Mesendoderm (in vitro differentiated cells): ENCODE results near the gene PDE4D.

ENCODE experiments used
- DNase-seq: peaks from one replicate; pipeline ENCODE4 v3.0.0; 2013
- H2AK5ac ChIP-seq: 2 replicates; pipeline ENCODE4 v1.6.1; 2013; ENCODE audit warnings: low read length, inconsistent platforms
- H2BK120ac ChIP-seq: 2 replicates; pipeline ENCODE4 v1.6.1; 2013; ENCODE audit warnings: low read depth, mild to moderate bottlenecking, low read length, moderate library complexity, mixed read lengths
- H2BK15ac ChIP-seq: replicated peaks from 2 replicates; pipeline ENCODE4 v1.6.1; 2013; ENCODE audit warnings: low read depth, mild to moderate bottlenecking, moderate library complexity
- H2BK5ac ChIP-seq: 2 replicates; pipeline ENCODE4 v1.6.1; 2013; ENCODE audit warnings: low read length, inconsistent platforms
- H3K18ac ChIP-seq: 2 replicates; pipeline ENCODE4 v1.6.1; 2013; ENCODE audit warnings: mild to moderate bottlenecking, low read length, mixed read lengths
- H3K23ac ChIP-seq: one replicate; pipeline ENCODE4 v1.6.1; 2013; ENCODE audit warnings: low read length
- H3K27ac ChIP-seq: 2 replicates; pipeline ENCODE4 v1.5.1; 2013; ENCODE audit warnings: low read depth, mild to moderate bottlenecking, inconsistent platforms, low read length, moderate library complexity
- H3K27me3 ChIP-seq: 2 replicates; pipeline ENCODE4 v1.6.1; 2013; ENCODE audit warnings: low read length, control low read depth, mild to moderate bottlenecking, inconsistent platforms; ENCODE audit not compliant: insufficient read depth, poor library complexity
- H3K36me3 ChIP-seq: 2 replicates; pipeline ENCODE4 v1.6.1; 2013; ENCODE audit warnings: low read length, inconsistent platforms; ENCODE audit not compliant: control insufficient read depth, insufficient read depth
- H3K4ac ChIP-seq: one replicate; pipeline ENCODE4 v1.6.1; 2013; ENCODE audit warnings: low read depth, mild to moderate bottlenecking, low read length, moderate library complexity
- H3K4me1 ChIP-seq: 2 replicates; pipeline ENCODE4 v1.6.1; 2013; ENCODE audit warnings: low read depth, low read length, inconsistent platforms; ENCODE audit not compliant: control insufficient read depth
- H3K4me2 ChIP-seq: 2 replicates; pipeline ENCODE4 v1.6.1; 2013; ENCODE audit warnings: low read length
- H3K4me3 ChIP-seq: 2 replicates; pipeline ENCODE4 v1.5.1; 2013; ENCODE audit warnings: mild to moderate bottlenecking, low read length
- H3K56ac ChIP-seq: one replicate; pipeline ENCODE4 v1.6.1; 2013; ENCODE audit warnings: low read length
- H3K79me1 ChIP-seq: 2 replicates; pipeline ENCODE4 v1.6.1; 2013; ENCODE audit warnings: low read length, inconsistent platforms
- H3K79me2 ChIP-seq: 2 replicates; pipeline ENCODE4 v1.6.1; 2013; ENCODE audit warnings: mild to moderate bottlenecking, low read length; ENCODE audit not compliant: control insufficient read depth, insufficient read depth
- H3K9ac ChIP-seq: 2 replicates; pipeline ENCODE4 v1.6.1; 2013; ENCODE audit warnings: low read length, inconsistent platforms
- H4K5ac ChIP-seq: one replicate; pipeline ENCODE4 v1.6.1; 2013; ENCODE audit warnings: low read length
- H4K8ac ChIP-seq: one replicate; pipeline ENCODE4 v1.6.1; 2013; ENCODE audit warnings: low read depth, mild to moderate bottlenecking, control low read depth, low read length, moderate library complexity
- WGBS: extraction: QIAGEN DNeasy Blood & Tissue Kit; methylation state at CpG from one replicate; pipeline ENCODE4 v1.1.7; 2013; ENCODE audit warnings: low lambda C conversion rate, missing lambda C conversion rate; ENCODE audit not compliant: insufficient coverage; ENCODE audit errors: extremely low coverage; 5-methylcytosine and 5-hydroxymethylcytosine counted together

Gene PDE4D

GRCh38 chr5:59569158-59569557 is 324.4 kb downstream of the PDE4D start:
- no peaks in the 10 kb centered on the region for H3K79me1 ChIP-seq
- H2BK15ac ChIP-seq = no peak overlapping the region
- no peak overlapping the region for H3K56ac ChIP-seq
- H3K18ac ChIP-seq = no peak overlapping the region
- H3K4me2 ChIP-seq = no peak overlapping the region
- 100% methylated on average over 1 of the region's 4 CpGs for WGBS
- peak overlapping the region; percentile 91 for H3K4ac ChIP-seq
- no peak overlapping the region for H4K5ac ChIP-seq
- no peaks in the 10 kb centered on the region for H3K79me2 ChIP-seq
- no peak for DNase-seq
- H3K27ac ChIP-seq = peak overlapping the region; percentile 85
- H2BK120ac ChIP-seq = peak overlapping the region; percentile 75
- H3K27me3 ChIP-seq = no peaks in the 10 kb centered on the region
- H3K9ac ChIP-seq = no peak overlapping the region
- H2BK5ac ChIP-seq = peak overlapping the region; percentile 77
- no peaks in the 10 kb centered on the region for H3K36me3 ChIP-seq
- H3K23ac ChIP-seq = no peak overlapping the region
- H3K4me1 ChIP-seq = peaks cover 4% of the 10 kb centered on the region
- no peak overlapping the region for H4K8ac ChIP-seq
- H3K4me3 ChIP-seq = no peak overlapping the region
- H2AK5ac ChIP-seq = no peak overlapping the region

- no peak overlapping the region for H3K56ac ChIP-seq
- WGBS = no CpG with 5 or more reads among the region's 2 CpGs
- H3K4me2 ChIP-seq = no peak overlapping the region
- H3K4me3 ChIP-seq = no peak overlapping the region
- no peak overlapping the region for H4K8ac ChIP-seq
- DNase-seq = no peak
- no peak overlapping the region for H2BK15ac ChIP-seq
- no peaks in the 10 kb centered on the region for H3K27me3 ChIP-seq
- H3K27ac ChIP-seq = no peak overlapping the region
- H3K9ac ChIP-seq = no peak overlapping the region
- no peaks in the 10 kb centered on the region for H3K79me1 ChIP-seq
- no peak overlapping the region for H3K23ac ChIP-seq
- H2AK5ac ChIP-seq = no peak overlapping the region
- no peak overlapping the region for H2BK120ac ChIP-seq
- H3K36me3 ChIP-seq = no peaks in the 10 kb centered on the region
- H4K5ac ChIP-seq = no peak overlapping the region
- no peak overlapping the region for H3K4ac ChIP-seq
- H3K18ac ChIP-seq = no peak overlapping the region
- peaks cover 12% of the 10 kb centered on the region for H3K4me1 ChIP-seq
- H2BK5ac ChIP-seq = no peak overlapping the region
- no peaks in the 10 kb centered on the region for H3K79me2 ChIP-seq
Observed at GRCh38 chr5:59568161-59568560, 325.4 kb downstream of the PDE4D start.

GRCh38 chr5:59565551-59565950 is 328.0 kb downstream of the PDE4D start:
- DNase-seq = no peak
- Histone ChIP-seq H2BK5ac (peak overlapping the region; percentile 47), H3K79me2 (no peaks in the 10 kb centered on the region), H3K9ac (no peak overlapping the region), H3K79me1 (no peaks in the 10 kb centered on the region), H2BK120ac (no peak overlapping the region), H4K8ac (no peak overlapping the region), H3K27ac (no peak overlapping the region), H3K36me3 (no peaks in the 10 kb centered on the region), H3K4me3 (no peak overlapping the region), H3K56ac (peak overlapping the region; percentile 49), H3K23ac (no peak overlapping the region), H3K4ac (no peak overlapping the region), H2BK15ac (no peak overlapping the region), H3K4me2 (no peak overlapping the region), H2AK5ac (peak overlapping the region; percentile 91), H3K4me1 (peaks cover 12% of the 10 kb centered on the region), H3K27me3 (no peaks in the 10 kb centered on the region), H3K18ac (peak overlapping the region; percentile 63), H4K5ac (no peak overlapping the region)
- WGBS = no CpG with 5 or more reads among the region's 2 CpGs

GRCh38 chr5:59564895-59565294 is 328.6 kb downstream of the PDE4D start:
- Histone ChIP-seq H3K18ac (peak overlapping the region; percentile 63), H2BK120ac (peak overlapping the region; percentile 93), H2BK15ac (peak overlapping the region; percentile 25), H3K79me1 (no peaks in the 10 kb centered on the region), H2AK5ac (peak overlapping the region; percentile 80), H3K79me2 (no peaks in the 10 kb centered on the region), H3K56ac (peak overlapping the region; percentile 47), H3K36me3 (no peaks in the 10 kb centered on the region), H3K4me1 (peaks cover 12% of the 10 kb centered on the region), H3K4me3 (no peak overlapping the region), H3K27me3 (no peaks in the 10 kb centered on the region), H3K9ac (no peak overlapping the region), H3K23ac (no peak overlapping the region), H4K5ac (no peak overlapping the region), H3K4ac (peak overlapping the region; percentile 28), H3K27ac (peak overlapping the region; percentile 98), H3K4me2 (no peak overlapping the region), H4K8ac (no peak overlapping the region), H2BK5ac (peak overlapping the region; percentile 70)
- DNase-seq = no peak
- no CpG with 5 or more reads among the region's 1 CpG for WGBS

GRCh38 chr5:59562756-59563389 is 330.7 kb downstream of the PDE4D start:
- Histone ChIP-seq H2BK120ac (peak overlapping the region; percentile 73), H4K8ac (no peak overlapping the region), H3K79me2 (no peaks in the 10 kb centered on the region), H3K4ac (no peak overlapping the region), H2AK5ac (no peak overlapping the region), H3K27me3 (no peaks in the 10 kb centered on the region), H3K18ac (peak overlapping the region; percentile 16), H4K5ac (no peak overlapping the region), H3K56ac (no peak overlapping the region), H3K4me3 (no peak overlapping the region), H3K27ac (peak overlapping the region; percentile 98), H3K9ac (no peak overlapping the region), H3K79me1 (no peaks in the 10 kb centered on the region), H3K4me1 (peaks cover 8% of the 10 kb centered on the region), H2BK15ac (no peak overlapping the region), H3K36me3 (no peaks in the 10 kb centered on the region), H3K23ac (no peak overlapping the region), H2BK5ac (peak overlapping the region; percentile 98), H3K4me2 (no peak overlapping the region)
- no CpG with 5 or more reads among the region's 3 CpGs for WGBS
- peak; percentile 99 for DNase-seq

- peak; percentile 45 for DNase-seq
- Histone ChIP-seq H4K8ac (no peak overlapping the region), H2BK15ac (peak overlapping the region; percentile 98), H3K79me1 (no peaks in the 10 kb centered on the region), H3K4me1 (peaks cover 8% of the 10 kb centered on the region), H3K4me3 (no peak overlapping the region), H3K79me2 (no peaks in the 10 kb centered on the region), H3K9ac (no peak overlapping the region), H3K27ac (peak overlapping the region; percentile 86), H3K4ac (peak overlapping the region; percentile 96), H3K4me2 (no peak overlapping the region), H3K56ac (peak overlapping the region; percentile 8), H2AK5ac (peak overlapping the region; percentile 15), H3K27me3 (no peaks in the 10 kb centered on the region), H4K5ac (no peak overlapping the region), H2BK120ac (peak overlapping the region; percentile 82), H3K23ac (no peak overlapping the region), H3K18ac (peak overlapping the region; percentile 99), H2BK5ac (peak overlapping the region; percentile 77), H3K36me3 (no peaks in the 10 kb centered on the region)
- no CpG with 5 or more reads among the region's 2 CpGs for WGBS
Observed at GRCh38 chr5:59560553-59560952, 333.0 kb downstream of the PDE4D start.
